NCI-H748 treated with DMSO at 0.1 percent for 48 hours (cell line): ENCODE results near the gene TLX2.
A peak's percentile ranks its signal among the peaks of the same experiment; 100 is the strongest.

Experiments used
- DNase-seq: peaks from one replicate; lab custom pipeline; 2025; lab: John Stamatoyannopoulos, UW

The TLX2 gene

DNA sequence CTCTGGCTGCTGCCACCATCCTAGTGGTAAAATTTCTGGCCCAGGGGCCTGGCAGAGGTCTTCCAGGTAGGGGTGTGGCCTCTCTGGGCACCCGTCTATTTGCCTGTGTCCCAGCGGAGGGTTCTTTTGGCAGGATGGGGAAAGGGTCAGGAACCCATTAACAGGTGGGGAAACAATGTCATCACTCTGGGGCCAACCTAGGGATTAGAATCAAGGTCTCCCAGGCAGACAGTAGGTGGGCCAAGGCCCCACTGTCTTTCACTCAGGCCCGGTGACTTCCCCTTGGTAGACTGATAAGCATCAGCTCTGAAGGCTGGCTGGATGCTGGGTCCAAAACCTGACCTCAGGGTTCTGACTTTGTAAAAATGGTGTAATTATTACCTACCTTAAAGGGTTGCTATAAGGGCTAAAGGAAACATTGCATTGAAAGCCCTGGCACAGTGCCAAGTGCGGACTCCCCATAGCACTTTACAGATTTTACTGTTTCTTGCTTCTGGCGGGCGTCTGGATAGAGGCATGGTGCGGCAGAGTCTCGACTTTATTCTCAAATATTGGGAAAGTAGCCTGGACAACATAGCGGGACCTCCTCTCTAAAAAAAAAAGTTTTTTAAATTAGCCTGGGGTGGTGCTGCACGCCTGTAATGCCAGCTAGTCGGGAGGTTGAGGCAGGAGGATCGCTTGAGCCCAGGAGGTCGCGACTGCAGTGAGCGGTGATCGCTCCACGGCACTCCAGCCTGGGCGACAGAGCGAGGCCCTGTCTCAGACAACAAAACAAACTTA, 17.1 kb upstream of the TLX2 start:
- DNase-seq, result no peak

GRCh38 chr2:74497777-74498499, 16.3 kb upstream of the TLX2 start:
- no peak for DNase-seq

DNA sequence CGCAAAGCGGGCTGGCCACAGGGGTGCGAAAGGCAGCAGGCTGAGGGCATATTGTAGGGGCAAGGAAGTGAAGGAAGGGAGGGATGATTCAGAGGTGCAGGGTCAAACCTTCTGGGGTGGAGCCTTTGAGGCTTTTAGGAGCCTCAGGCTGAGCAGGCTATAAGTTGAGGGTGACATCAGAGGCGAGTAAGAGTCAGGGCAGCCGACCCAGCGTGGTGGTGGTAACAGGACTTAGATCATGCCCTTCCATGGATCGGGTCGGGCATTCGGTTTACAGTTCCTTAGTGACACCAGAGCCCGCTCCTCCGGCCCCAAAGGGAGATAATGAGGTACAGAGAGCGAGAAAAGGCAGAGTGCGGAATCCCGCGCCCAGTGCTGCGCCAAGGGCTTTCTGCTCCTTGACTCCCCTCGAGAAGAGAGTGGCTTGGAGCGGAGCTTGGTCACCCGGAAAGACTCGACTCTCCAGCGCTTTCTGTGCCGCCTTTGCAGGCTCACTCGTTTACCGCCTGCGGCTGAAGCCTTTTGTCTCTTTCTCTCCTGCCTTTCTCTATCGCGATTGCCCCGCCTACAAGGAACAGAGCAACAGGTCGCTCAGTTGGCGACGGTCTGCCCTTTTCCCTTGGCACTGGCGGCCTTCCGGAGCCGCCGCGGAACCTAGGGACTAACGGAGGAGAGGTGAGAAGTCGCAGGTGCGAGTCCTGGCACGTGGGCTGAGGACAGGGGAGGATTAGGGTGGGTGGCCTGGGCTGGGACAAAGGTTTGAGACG, 15.6 kb upstream of the TLX2 start:
- DNase-seq, result no peak

DNA sequence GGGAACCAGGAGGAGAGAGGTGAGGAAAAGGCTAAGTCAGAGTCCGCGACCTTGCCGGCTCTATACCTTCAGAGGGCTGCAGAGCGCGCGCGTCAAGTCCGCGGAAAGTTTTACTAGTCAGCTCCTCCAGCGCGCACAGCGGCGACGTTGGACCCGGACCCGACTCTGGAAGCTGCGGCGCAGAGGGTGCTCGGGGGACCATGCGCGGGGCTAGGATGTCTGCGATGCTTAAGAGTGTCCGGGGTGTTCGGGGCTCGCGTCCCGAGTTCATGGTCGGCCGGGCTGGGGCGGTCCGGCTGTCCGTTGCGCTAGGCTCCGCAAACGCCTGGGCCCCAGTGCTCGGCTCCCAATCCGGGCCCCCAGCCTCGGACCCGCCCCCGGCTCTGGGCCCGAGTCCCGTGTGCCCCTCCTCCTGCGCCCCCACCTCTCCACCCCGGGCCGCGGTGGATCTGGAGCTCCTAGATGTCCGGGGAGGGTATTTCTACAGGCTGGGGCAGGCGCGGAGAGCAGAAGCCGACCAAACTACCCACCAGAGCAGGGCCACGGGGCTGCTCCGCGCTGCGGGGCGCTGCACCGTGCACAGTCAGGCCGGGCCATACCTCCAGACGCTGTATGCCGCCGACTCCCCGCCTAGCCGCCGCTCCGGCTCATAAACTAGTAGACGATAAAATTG, 14.8 kb upstream of the TLX2 start, which contains the start of gene LBX2:
LBX2 (minus strand) TSS at position 337 of the 673 bp plus-strand sequence; CDS start at position 271, 66 bp downstream.
- no peak for DNase-seq

GRCh38 chr2:74499940-74500577, 14.2 kb upstream of the TLX2 start:
- DNase-seq, result no peak

DNA sequence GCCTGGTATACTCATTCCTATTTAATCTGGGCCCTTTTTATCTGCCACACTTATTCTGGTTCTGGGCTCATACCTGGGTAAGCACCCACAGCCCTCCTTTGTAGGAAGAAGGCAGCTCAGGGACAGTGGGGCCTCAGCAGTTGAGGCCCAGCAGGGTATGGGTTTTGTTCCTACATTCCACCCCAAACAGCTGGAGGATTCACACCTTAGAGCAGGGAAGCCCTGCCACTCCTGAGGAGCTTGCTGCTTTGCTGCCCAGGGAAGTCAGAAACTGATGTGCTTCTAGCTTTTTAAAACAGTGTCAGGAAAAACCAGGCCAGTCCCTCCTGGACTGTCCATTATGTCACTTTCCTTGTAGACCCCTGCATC, 13.7 kb upstream of the TLX2 start:
- no peak for DNase-seq

- DNase-seq, result no peak
Measured at GRCh38 chr2:74501335-74502071, 12.7 kb upstream of the TLX2 start.

DNA sequence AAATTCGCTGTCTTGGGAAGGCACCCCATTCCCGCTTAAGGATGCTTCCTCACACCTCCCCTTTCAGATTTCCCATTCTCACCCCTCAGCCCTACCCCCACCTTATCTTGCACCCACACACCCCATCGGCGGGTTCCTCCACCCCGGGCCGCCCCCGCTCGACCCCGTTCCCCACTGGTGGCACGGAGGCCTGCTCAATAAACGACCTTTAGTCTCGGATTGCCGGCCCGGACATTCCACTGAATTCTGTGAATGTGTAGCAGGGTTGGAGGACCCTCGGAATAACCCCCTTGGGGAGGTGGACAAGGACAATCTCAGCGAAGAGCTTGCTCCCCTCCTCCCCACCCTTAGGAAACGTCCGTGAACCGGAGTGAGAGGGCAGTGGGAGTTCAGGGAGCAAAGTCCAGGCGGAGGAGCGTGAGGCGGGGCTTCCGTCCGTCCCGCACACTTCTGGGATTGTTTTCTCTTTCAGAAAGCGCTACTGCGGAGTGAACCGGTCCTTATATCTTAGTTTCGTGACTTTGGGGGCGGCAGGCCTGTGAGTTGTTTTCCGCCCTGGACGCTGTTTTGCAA, 12.0 kb upstream of the TLX2 start:
- no peak for DNase-seq

GRCh38 chr2:74502720-74503505, 11.3 kb upstream of the TLX2 start:
- DNase-seq, result no peak

DNA sequence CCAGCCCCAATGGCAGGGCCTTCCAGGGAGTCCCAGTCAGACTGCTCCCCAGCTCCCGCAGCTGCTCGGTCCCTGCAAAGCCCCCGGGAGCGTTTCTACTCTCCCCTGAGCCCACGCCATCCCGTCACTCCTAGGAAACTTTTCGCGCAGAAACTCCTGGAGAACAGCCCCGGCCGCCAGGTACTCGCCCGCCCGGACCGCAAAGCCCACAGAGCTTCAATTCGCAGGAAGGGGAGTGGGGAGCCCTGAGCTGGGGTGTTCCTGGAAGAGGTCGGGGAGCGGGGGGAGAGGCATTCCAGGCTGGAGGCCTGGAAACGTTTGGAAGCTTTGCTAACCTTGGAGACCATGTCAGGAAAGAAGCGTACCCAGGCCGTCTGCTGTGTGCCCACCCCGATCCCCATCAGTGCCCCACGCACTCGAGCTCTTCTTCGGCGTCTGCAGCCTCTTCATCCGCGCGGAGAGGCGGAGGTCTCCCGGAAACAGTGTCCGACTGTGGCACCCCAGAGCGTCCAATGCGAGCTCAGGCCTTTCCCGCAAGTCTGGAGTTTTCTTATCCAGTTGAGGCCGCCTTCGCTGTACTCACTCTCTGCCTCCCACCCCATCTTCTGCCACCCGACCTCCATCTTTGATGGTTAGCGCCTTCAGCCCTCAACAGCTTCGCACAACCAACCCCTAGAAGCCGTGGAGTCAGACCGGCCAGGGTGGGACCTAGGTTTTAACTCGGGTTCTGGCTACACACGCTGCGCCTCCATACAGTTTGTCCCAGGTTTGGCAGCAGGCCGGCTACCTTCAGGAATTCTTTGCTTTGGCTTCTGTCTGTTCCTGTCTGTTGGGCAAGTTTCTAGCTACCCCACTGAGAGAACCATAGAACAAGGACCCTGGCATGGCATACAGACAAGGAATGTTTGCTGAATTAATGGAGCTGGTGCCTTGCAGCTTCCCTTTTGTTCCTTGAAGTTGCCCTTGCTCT, 10.5 kb upstream of the TLX2 start:
- no peak for DNase-seq

DNA sequence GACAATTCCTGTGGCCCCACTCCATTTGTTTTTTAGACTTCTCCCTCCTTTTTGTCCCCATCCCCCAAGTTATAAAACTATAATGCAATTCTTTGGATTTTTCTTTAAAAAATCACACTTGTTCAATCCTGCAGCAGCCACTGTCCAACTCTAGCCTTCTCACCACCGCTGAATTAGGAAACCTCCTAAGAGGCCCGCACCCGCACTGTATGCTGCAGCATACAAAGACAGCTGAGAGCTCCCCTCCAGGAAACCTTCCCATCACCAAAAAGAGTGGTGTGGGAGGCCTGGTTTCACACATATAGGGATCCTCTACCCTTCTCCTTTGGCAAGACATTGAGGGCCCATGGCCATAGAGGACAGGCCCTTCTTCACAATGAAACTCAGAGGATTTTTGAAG, 9.7 kb upstream of the TLX2 start:
- no peak for DNase-seq

DNA sequence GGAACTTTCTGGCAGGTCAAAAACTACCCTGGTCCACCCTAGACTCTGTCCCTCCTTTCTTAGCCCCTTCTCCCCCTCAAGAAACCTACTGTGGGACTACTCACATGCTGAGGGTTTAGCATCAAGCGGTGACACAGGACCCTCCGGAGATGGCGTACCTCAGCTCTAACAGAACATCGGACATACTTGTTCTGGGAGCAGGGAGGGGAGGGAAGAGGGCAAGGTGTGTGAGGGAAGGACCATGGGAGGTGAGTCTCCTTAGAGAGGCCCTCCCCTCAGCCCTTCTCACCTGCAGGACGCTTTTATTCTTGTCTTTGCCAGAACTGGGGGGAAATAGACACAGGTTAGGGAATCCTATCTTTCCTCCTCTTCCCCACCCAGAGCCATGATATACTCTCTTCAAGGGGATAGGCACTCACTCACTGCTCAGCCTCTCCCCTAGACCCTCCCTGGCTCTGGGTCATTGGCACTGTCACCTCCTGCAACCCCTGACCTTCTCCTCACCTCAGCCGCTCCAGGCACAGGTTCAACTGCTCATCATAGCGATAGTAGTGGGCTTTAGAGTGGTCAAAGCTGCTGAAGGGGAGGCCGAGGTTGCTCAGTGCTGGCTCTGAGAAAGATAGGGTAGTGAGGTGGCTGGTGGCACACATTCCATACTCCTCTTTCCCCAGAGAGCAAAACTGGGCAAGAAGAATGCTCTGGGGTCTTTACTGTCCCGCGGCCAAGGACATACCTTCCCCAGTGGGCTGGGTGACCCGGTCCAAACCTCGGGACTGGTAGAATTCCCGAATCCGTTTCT, 8.6 kb upstream of the TLX2 start:
- DNase-seq, result no peak

DNA sequence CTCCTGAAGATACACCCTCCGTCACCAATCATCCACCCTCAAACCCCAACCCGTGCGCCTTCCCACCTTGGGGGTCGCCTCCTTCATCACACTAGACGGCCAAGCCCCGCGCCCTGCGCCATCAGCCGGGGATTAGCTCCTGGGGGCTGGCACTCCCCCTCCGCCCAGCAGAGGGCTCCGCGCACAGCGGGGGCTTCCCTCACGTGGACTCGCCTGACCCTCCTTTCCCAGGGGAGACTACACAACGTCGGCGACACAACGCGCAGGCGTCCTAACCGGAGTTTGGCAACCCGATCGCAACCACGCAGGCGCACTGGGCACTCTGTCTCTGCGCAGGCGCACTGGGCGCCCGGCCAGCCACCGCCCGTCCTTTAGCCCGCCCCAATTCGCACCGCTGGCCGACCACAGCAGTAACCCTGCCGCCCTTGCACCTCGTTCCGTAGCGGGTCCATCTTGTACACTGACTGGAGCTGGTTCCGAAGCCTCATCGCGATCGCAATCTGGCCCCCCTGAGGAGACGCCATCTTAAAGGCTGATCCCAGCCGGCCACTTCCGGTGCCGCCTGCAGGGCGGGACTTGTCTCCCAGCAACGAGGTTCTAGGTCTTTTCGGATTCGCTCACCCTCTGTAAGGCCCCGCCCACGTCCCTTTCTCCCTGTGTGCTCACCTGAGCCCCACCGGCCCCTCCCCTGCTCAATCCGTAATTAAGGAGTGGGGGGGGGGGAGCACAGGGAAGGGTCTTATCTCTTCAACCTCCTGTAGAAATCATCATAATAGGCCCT, 6.9 kb upstream of the TLX2 start, which contains the start of gene PCGF1:
PCGF1 (minus strand) TSS at position 551 of the 781 bp plus-strand sequence; CDS start at position 524, 27 bp downstream.
- peak; percentile 84 for DNase-seq

DNA sequence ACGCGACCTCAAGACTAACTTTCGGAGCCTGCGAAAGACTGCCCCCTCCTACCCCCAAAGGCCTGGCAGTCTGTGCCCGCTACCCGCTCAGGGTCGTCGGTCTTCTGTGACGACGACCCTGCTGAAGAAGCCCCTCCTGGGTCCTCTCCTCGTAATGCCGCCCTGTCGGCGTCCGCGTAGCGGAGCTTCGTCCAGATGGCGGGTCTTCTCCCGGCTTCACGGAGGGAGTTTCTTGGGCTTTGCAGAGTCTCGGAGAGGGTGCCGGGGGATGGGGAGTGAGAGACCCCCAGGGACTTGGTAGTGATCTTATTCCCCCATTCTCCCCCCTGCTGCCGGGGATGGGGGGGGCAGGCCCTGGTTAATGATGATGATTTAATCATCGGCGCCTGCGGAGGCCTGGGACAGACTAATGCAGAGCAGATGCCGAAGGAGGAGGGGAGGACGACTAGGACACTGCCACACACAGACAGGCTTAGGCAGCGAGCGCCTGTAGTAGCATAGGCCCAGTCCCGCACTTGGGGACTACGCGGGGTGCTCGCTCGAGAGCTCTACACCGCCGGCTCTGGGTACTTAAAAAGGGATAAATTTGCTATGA, 6.2 kb upstream of the TLX2 start:
- DNase-seq, result peak; percentile 18

- DNase-seq, result no peak
Measured at GRCh38 chr2:74510272-74510671, 4.0 kb upstream of the TLX2 start.
